ENCODE results near the gene E2F4. TPM values are rescaled to one million over a fixed set of nuclear protein-coding genes. Genes with fewer than 3 reads are reported as not detected.

The E2F4 gene
- total and polyA plus RNA-seq, 9 of the 15 experiments (the other 6 are each of a cell fraction or from before 2014, with no cell fraction given), result 9.7 to 139 (median 106) TPM

DNA sequence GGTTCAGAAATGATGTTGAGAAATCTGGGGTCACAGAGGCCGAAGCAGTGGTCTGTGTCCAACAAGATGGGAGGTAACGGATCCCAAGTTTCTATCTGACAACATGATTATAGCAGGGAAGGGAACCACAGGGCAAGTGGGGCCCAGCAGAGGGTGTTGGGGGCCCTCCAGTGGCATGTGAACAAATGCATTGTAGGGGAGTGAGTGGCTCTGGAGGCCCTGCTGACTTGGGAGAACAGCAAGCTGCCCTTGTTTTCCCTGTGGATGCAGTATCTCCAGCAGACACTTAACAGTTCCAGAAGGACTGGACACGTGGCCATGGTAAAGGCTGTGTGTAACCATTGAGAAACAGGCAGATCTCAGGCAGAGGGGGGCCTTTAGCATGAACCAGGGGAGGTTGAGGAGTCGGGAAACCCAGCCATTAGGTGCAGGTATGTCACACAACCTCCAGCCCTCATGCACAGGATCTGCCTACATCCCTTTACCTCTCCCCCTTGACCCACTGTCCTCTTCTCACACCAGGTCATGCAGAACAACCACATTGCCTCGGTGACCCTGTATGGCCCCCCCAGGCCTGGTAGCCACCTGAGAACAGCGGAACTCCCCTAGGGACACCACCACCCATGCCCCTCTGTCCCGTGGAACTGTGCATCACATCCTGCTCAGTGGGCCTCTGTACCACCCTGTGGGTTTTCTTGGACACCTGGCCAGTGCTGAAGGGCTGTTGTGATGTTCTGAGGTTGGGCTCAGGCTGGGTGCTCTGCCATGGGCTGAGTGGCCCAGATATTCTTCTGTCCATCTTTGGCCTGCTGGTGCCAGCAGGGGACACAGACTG lies 45.2 kb upstream of the E2F4 start (continued):
- TF ChIP-seq RAD21 (CRISPR knock-in tag; conservative IDR thresholded peaks at IDR 0.05 in 1 of 2, IDR thresholded peaks at IDR 0.05 in 1 of 2) (0 out of 4 replicates have a peak, but pooled peaks of 1 of the 2 experiments have one; percentile 16), ZNF507 (tag; conservative IDR thresholded peaks at IDR 0.05) (no peak), PHF8 (IDR thresholded peaks at IDR 0.05; ENCODE audit: borderline replicate concordance, low read length) (no peak)
- TF ChIP-seq, protein P1, sequence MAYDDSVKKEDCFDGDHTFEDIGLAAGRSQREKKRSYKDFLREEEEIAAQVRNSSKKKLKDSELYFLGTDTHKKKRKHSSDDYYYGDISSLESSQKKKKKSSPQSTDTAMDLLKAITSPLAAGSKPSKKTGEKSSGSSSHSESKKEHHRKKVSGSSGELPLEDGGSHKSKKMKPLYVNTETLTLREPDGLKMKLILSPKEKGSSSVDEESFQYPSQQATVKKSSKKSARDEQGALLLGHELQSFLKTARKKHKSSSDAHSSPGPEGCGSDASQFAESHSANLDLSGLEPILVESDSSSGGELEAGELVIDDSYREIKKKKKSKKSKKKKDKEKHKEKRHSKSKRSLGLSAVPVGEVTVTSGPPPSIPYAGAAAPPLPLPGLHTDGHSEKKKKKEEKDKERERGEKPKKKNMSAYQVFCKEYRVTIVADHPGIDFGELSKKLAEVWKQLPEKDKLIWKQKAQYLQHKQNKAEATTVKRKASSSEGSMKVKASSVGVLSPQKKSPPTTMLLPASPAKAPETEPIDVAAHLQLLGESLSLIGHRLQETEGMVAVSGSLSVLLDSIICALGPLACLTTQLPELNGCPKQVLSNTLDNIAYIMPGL (CRISPR knock-in tag; IDR thresholded peaks at IDR 0.05), result no peak
- TF ChIP-seq, protein P2, sequence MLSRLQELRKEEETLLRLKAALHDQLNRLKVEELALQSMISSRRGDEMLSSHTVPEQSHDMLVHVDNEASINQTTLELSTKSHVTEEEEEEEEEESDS (CRISPR knock-in tag; IDR thresholded peaks at IDR 0.05), result no peak
- TF ChIP-seq, protein P3, sequence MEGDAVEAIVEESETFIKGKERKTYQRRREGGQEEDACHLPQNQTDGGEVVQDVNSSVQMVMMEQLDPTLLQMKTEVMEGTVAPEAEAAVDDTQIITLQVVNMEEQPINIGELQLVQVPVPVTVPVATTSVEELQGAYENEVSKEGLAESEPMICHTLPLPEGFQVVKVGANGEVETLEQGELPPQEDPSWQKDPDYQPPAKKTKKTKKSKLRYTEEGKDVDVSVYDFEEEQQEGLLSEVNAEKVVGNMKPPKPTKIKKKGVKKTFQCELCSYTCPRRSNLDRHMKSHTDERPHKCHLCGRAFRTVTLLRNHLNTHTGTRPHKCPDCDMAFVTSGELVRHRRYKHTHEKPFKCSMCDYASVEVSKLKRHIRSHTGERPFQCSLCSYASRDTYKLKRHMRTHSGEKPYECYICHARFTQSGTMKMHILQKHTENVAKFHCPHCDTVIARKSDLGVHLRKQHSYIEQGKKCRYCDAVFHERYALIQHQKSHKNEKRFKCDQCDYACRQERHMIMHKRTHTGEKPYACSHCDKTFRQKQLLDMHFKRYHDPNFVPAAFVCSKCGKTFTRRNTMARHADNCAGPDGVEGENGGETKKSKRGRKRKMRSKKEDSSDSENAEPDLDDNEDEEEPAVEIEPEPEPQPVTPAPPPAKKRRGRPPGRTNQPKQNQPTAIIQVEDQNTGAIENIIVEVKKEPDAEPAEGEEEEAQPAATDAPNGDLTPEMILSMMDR (IDR thresholded peaks at IDR 0.05 in 2 of 3, conservative IDR thresholded peaks at IDR 0.05 in 1 of 3; ENCODE audit: insufficient read depth in 2 of 3, low read depth in 1 of 3, low read length in 3 of 3), result peak in 1 of 3 experiments; percentile 21; a peak in 2 of 6 replicates
- TF ChIP-seq, protein P4, sequence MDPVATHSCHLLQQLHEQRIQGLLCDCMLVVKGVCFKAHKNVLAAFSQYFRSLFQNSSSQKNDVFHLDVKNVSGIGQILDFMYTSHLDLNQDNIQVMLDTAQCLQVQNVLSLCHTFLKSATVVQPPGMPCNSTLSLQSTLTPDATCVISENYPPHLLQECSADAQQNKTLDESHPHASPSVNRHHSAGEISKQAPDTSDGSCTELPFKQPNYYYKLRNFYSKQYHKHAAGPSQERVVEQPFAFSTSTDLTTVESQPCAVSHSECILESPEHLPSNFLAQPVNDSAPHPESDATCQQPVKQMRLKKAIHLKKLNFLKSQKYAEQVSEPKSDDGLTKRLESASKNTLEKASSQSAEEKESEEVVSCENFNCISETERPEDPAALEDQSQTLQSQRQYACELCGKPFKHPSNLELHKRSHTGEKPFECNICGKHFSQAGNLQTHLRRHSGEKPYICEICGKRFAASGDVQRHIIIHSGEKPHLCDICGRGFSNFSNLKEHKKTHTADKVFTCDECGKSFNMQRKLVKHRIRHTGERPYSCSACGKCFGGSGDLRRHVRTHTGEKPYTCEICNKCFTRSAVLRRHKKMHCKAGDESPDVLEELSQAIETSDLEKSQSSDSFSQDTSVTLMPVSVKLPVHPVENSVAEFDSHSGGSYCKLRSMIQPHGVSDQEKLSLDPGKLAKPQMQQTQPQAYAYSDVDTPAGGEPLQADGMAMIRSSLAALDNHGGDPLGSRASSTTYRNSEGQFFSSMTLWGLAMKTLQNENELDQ (CRISPR knock-in tag; IDR thresholded peaks at IDR 0.05; ENCODE audit: borderline replicate concordance), result no peak
